ENCODE measurements around the gene NKX2-4.

NKX2-4 gene

DNA sequence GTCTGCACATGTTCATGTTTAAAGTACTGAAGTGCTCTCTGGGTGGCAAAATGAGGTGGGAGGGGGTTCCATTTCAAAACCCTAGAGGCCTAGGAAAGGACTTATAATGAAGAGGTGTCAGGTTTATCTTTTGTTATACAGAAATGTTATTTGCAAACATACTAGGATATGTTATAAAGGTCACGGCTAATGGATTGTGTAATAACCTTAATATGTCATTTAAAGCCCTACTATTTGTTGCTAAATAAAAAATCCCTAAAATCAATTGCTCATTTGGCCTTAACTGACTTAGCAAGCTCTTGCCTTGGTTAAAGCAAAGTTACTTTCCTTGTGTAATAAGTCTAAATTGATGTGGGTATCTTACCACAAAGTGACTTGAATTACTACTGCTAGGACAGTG lies 8.8 kb downstream of the NKX2-4 start:
- Histone ChIP-seq H3K4me1 (ENCODE audit: control extremely low read depth in 1 of 4, control insufficient read depth in 4 of 4, insufficient read depth in 4 of 4, low read length in 3 of 4) (peaks cover 0 to 5% (median 4%) of the 10 kb centered on the region in 4 experiments), H3K36me3 (ENCODE audit: control insufficient read depth in 4 of 4, insufficient read depth in 4 of 4, low read length in 3 of 4) (peaks cover 11 to 56% (median 34%) of the 10 kb centered on the region in 4 experiments), H3K27ac (ENCODE audit: insufficient read depth in 1 of 2, low read depth in 1 of 2, low read length in 2 of 2, poor library complexity in 1 of 2, severe bottlenecking in 2 of 2) (no peak overlapping the region), H3K4me3 (ENCODE audit: control insufficient read depth in 1 of 7, extremely low read depth in 1 of 7, insufficient read depth in 4 of 7, low read depth in 2 of 7, low read length in 6 of 7) (no peak overlapping the region), H3K9me3 (ENCODE audit: control extremely low read depth in 1 of 5, control insufficient read depth in 4 of 5, insufficient read depth in 2 of 5, low read depth in 1 of 5, low read length in 4 of 5) (no peaks in the 10 kb centered on the region), H3K27me3 (replicated peaks in 2 of 5; ENCODE audit: control insufficient read depth in 4 of 5, insufficient read depth in 5 of 5, low read length in 4 of 5) (peaks cover 8 to 35% (median 23%) of the 10 kb centered on the region in 5 experiments)
- POLR2A ChIA-PET, result no interaction called here
- CTCF ChIA-PET, result no interaction called here
- no peak for DNase-seq
- whole genome bisulfite sequencing (ENCODE audit: insufficient coverage), result no CpG with 5 or more reads among the region's 1 CpG

DNA sequence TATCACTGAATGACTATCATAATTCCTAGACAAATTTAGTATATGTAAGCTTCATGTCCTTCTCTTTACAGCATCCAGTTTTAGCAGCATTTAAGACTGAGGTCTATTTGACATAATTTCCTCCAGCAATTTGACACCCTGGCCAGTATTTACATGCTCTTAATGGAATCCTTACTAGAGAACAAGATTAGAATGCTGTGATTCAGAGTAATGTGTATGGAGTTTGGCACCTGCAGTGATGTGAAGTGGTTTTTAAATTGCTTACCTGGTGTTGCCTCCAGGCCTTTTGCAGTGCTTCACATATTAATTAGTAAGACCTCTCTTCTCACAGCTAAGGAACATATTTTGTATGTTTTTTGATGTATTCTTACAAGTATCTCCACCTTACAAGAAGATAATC lies 9.8 kb downstream of the NKX2-4 start:
- no peak overlapping the region for H3K4me3 ChIP-seq (ENCODE audit: control insufficient read depth in 1 of 7, extremely low read depth in 1 of 7, insufficient read depth in 4 of 7, low read depth in 2 of 7, low read length in 6 of 7)
- ChIA-PET CTCF (no interaction called here), POLR2A (no interaction called here)
- no peak for DNase-seq
- peaks cover 5 to 24% (median 14%) of the 10 kb centered on the region in 5 experiments for H3K27me3 ChIP-seq (replicated peaks in 2 of 5; ENCODE audit: control insufficient read depth in 4 of 5, insufficient read depth in 5 of 5, low read length in 4 of 5)
- no peaks in the 10 kb centered on the region for H3K9me3 ChIP-seq (ENCODE audit: control extremely low read depth in 1 of 5, control insufficient read depth in 4 of 5, insufficient read depth in 2 of 5, low read depth in 1 of 5, low read length in 4 of 5)
- H3K4me1 ChIP-seq (ENCODE audit: control extremely low read depth in 1 of 4, control insufficient read depth in 4 of 4, insufficient read depth in 4 of 4, low read length in 3 of 4), result peaks cover 0 to 5% (median 4%) of the 10 kb centered on the region in 4 experiments
- H3K36me3 ChIP-seq (ENCODE audit: control insufficient read depth in 4 of 4, insufficient read depth in 4 of 4, low read length in 3 of 4), result peaks cover 11 to 66% (median 38%) of the 10 kb centered on the region in 4 experiments
- no peak overlapping the region for H3K27ac ChIP-seq (ENCODE audit: insufficient read depth in 1 of 2, low read depth in 1 of 2, low read length in 2 of 2, poor library complexity in 1 of 2, severe bottlenecking in 2 of 2)

DNA sequence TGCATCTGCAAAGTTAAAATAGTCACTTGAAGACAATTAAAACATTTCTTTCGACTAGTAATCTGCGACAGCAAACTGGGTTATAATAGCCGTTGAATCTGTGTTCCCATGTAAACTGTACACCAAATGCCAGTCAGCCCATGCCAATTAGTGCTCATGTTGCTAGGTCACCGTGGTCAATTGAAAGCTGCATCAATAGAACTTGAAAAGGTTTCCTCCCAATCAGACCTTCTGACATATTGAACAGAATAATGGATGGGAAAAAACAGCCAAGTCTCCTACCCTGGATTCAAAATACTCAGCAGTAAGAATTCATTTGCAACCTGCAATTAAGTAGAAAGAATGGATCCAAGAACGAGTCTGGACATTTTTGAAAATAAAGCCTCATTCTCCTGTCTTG lies 11.2 kb downstream of the NKX2-4 start:
- CTCF ChIA-PET, result no interaction called here
- no peak for DNase-seq
- peaks cover 11 to 79% (median 44%) of the 10 kb centered on the region in 4 experiments for H3K36me3 ChIP-seq (ENCODE audit: control insufficient read depth in 4 of 4, insufficient read depth in 4 of 4, low read length in 3 of 4)

DNA sequence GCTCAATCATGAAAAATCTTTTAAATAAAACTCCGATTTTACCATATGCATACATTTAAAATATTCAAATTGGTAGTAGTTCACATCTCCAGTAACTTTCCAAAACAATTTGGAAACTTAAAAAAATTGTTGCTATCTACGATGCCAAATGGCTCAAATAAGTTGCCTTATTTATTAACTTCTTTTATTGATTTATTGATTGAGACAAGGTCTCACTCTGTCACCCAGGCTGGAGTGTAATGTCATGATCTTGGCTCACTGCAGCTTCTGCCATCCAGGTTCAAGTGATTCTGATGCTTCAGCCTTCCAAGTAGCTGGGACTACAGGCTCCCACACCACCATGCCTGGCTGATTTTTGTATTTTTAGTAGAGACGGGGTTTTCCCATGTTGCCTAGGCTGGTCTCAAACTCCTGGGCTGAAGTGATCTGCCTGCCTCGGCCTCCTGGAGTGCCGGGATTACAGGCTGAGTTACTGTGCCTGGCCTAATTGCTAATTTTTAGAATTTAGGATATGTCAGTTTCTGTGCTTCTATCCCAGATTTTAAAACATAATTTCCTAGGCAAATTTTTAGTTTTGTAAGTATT lies 12.9 kb downstream of the NKX2-4 start:
- ChIA-PET POLR2A (no interaction called here), CTCF (interaction anchor here (1.1 kb wide), 1 partner anchor 41 kb away, joined by 3 read pairs; no protein-coding TSS in a partner anchor)
- Histone ChIP-seq H3K4me3 (ENCODE audit: control insufficient read depth in 1 of 7, extremely low read depth in 1 of 7, insufficient read depth in 4 of 7, low read depth in 2 of 7, low read length in 6 of 7) (no peak overlapping the region), H3K36me3 (ENCODE audit: control insufficient read depth in 4 of 4, insufficient read depth in 4 of 4, low read length in 3 of 4) (peaks cover 20 to 80% (median 48%) of the 10 kb centered on the region in 4 experiments), H3K4me1 (ENCODE audit: control extremely low read depth in 1 of 4, control insufficient read depth in 4 of 4, insufficient read depth in 4 of 4, low read length in 3 of 4) (no peaks in the 10 kb centered on the region), H3K9me3 (ENCODE audit: control extremely low read depth in 1 of 5, control insufficient read depth in 4 of 5, insufficient read depth in 2 of 5, low read depth in 1 of 5, low read length in 4 of 5) (no peaks in the 10 kb centered on the region), H3K27me3 (replicated peaks in 2 of 5; ENCODE audit: control insufficient read depth in 4 of 5, insufficient read depth in 5 of 5, low read length in 4 of 5) (peaks cover 0 to 1% (median 0%) of the 10 kb centered on the region in 5 experiments), H3K27ac (ENCODE audit: insufficient read depth in 1 of 2, low read depth in 1 of 2, low read length in 2 of 2, poor library complexity in 1 of 2, severe bottlenecking in 2 of 2) (no peak overlapping the region)
- no peak for DNase-seq
- 100% methylated on average over 1 of the region's 5 CpGs for WGBS (ENCODE audit: insufficient coverage)

More for the DNA sequence above, 11.2 kb downstream of the NKX2-4 start:
- POLR2A ChIA-PET, result no interaction called here
- H3K9me3 ChIP-seq (ENCODE audit: control extremely low read depth in 1 of 5, control insufficient read depth in 4 of 5, insufficient read depth in 2 of 5, low read depth in 1 of 5, low read length in 4 of 5), result no peaks in the 10 kb centered on the region
- H3K27ac ChIP-seq (ENCODE audit: insufficient read depth in 1 of 2, low read depth in 1 of 2, low read length in 2 of 2, poor library complexity in 1 of 2, severe bottlenecking in 2 of 2), result no peak overlapping the region
- 100% methylated on average over 4 of the region's 5 CpGs for WGBS (ENCODE audit: insufficient coverage)
- no peak overlapping the region for H3K4me3 ChIP-seq (ENCODE audit: control insufficient read depth in 1 of 7, extremely low read depth in 1 of 7, insufficient read depth in 4 of 7, low read depth in 2 of 7, low read length in 6 of 7)
- peaks cover 0 to 10% (median 5%) of the 10 kb centered on the region in 5 experiments for H3K27me3 ChIP-seq (replicated peaks in 2 of 5; ENCODE audit: control insufficient read depth in 4 of 5, insufficient read depth in 5 of 5, low read length in 4 of 5)
- no peaks in the 10 kb centered on the region for H3K4me1 ChIP-seq (ENCODE audit: control extremely low read depth in 1 of 4, control insufficient read depth in 4 of 4, insufficient read depth in 4 of 4, low read length in 3 of 4)

DNA sequence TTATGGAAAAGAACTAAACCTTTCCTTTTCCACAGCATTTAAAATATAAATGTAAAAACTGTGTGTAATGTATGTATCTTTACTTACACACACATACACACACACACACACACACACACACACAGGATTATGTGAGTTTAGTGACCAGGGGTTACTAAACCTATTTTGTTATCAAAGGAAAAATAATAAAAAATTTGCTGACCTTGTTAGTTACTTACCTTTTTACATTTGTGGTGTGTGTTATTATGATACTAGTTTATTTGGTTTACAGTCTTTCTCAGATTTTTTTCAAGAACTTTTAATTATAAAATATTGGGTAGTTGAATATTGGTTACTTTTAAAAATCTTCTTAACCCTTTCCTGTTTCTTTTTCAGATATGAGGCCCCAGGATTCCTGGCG lies 15.7 kb downstream of the NKX2-4 start:
- ChIA-PET CTCF (interaction anchor here (1.4 kb wide), 1 partner anchor 10 kb away, joined by 6 read pairs; no protein-coding TSS in a partner anchor), POLR2A (no interaction called here)
- no CpG with 5 or more reads among the region's 1 CpG for WGBS (ENCODE audit: insufficient coverage)
- H3K9me3 ChIP-seq (ENCODE audit: control extremely low read depth in 1 of 5, control insufficient read depth in 4 of 5, insufficient read depth in 2 of 5, low read depth in 1 of 5, low read length in 4 of 5), result no peaks in the 10 kb centered on the region
- no peak overlapping the region for H3K27ac ChIP-seq (ENCODE audit: insufficient read depth in 1 of 2, low read depth in 1 of 2, low read length in 2 of 2, poor library complexity in 1 of 2, severe bottlenecking in 2 of 2)
- H3K4me3 ChIP-seq (ENCODE audit: control insufficient read depth in 1 of 7, extremely low read depth in 1 of 7, insufficient read depth in 4 of 7, low read depth in 2 of 7, low read length in 6 of 7), result no peak overlapping the region
- no peak for DNase-seq
- no peaks in the 10 kb centered on the region for H3K27me3 ChIP-seq (replicated peaks in 2 of 5; ENCODE audit: control insufficient read depth in 4 of 5, insufficient read depth in 5 of 5, low read length in 4 of 5)
- H3K36me3 ChIP-seq (ENCODE audit: control insufficient read depth in 4 of 4, insufficient read depth in 4 of 4, low read length in 3 of 4), result peaks cover 19 to 65% (median 44%) of the 10 kb centered on the region in 4 experiments
- H3K4me1 ChIP-seq (ENCODE audit: control extremely low read depth in 1 of 4, control insufficient read depth in 4 of 4, insufficient read depth in 4 of 4, low read length in 3 of 4), result no peaks in the 10 kb centered on the region

DNA sequence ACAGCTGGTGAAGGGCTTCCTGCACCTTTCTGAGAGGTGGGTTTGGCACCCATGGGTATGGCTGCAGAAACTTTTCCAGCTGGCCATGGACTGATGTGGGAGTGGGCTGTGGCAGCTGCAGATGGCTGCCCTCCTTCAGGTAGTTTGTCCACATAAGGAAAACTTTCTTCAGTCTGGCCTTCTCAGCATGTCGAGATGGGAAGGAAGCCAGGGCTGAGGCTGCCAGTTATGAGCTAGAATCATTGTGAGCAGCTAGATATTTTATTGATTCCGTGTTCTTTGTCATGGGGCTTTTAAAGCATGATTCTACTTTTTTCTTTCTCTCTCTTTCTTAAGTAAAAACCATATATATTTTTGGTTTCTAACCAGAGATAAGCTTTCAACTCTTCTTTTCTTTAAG lies 16.6 kb downstream of the NKX2-4 start:
- POLR2A ChIA-PET, result no interaction called here
- Histone ChIP-seq H3K9me3 (ENCODE audit: control extremely low read depth in 1 of 5, control insufficient read depth in 4 of 5, insufficient read depth in 2 of 5, low read depth in 1 of 5, low read length in 4 of 5) (no peaks in the 10 kb centered on the region), H3K27ac (ENCODE audit: insufficient read depth in 1 of 2, low read depth in 1 of 2, low read length in 2 of 2, poor library complexity in 1 of 2, severe bottlenecking in 2 of 2) (no peak overlapping the region), H3K27me3 (replicated peaks in 2 of 5; ENCODE audit: control insufficient read depth in 4 of 5, insufficient read depth in 5 of 5, low read length in 4 of 5) (no peaks in the 10 kb centered on the region), H3K4me3 (ENCODE audit: control insufficient read depth in 1 of 7, extremely low read depth in 1 of 7, insufficient read depth in 4 of 7, low read depth in 2 of 7, low read length in 6 of 7) (no peak overlapping the region), H3K36me3 (ENCODE audit: control insufficient read depth in 4 of 4, insufficient read depth in 4 of 4, low read length in 3 of 4) (peaks cover 17 to 62% (median 39%) of the 10 kb centered on the region in 4 experiments), H3K4me1 (ENCODE audit: control extremely low read depth in 1 of 4, control insufficient read depth in 4 of 4, insufficient read depth in 4 of 4, low read length in 3 of 4) (no peaks in the 10 kb centered on the region)
- DNase-seq, result no peak
- CTCF ChIA-PET, result interaction anchor here (1.0 to 1.8 kb wide), 3 partner anchors 9 to 57 kb away, joined by 3 to 4 read pairs (median 4); no protein-coding TSS in a partner anchor
- 100% methylated on average over 1 of the region's 2 CpGs for WGBS (ENCODE audit: insufficient coverage)

DNA sequence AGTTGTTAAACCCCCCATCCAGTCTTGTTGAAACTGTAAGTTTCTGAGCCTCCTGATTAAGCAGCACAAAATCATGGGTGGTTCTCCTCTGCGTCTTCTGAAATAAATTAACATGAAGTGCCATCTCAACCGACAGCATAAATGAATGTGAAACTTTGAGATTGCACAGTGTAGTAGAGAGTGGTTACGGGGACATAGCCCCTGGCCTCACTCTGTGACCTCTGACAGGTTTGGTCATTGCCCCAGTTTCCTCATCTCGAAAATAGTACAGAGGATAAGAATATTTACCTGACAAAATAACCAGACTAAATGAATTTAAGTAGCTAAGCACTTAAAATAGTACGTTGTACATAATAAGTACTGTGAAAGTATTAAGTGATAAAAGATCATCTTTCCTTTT lies 19.1 kb downstream of the NKX2-4 start:
- no peak for DNase-seq
- Histone ChIP-seq H3K4me3 (ENCODE audit: control insufficient read depth in 1 of 7, extremely low read depth in 1 of 7, insufficient read depth in 4 of 7, low read depth in 2 of 7, low read length in 6 of 7) (no peak overlapping the region), H3K4me1 (ENCODE audit: control extremely low read depth in 1 of 4, control insufficient read depth in 4 of 4, insufficient read depth in 4 of 4, low read length in 3 of 4) (no peaks in the 10 kb centered on the region), H3K27me3 (replicated peaks in 2 of 5; ENCODE audit: control insufficient read depth in 4 of 5, insufficient read depth in 5 of 5, low read length in 4 of 5) (no peaks in the 10 kb centered on the region), H3K9me3 (ENCODE audit: control extremely low read depth in 1 of 5, control insufficient read depth in 4 of 5, insufficient read depth in 2 of 5, low read depth in 1 of 5, low read length in 4 of 5) (no peaks in the 10 kb centered on the region), H3K36me3 (ENCODE audit: control insufficient read depth in 4 of 4, insufficient read depth in 4 of 4, low read length in 3 of 4) (peaks cover 15 to 47% (median 26%) of the 10 kb centered on the region in 4 experiments), H3K27ac (ENCODE audit: insufficient read depth in 1 of 2, low read depth in 1 of 2, low read length in 2 of 2, poor library complexity in 1 of 2, severe bottlenecking in 2 of 2) (no peak overlapping the region)
- WGBS (ENCODE audit: insufficient coverage), result no CpG with 5 or more reads among the region's 5 CpGs
- ChIA-PET CTCF (no interaction called here), POLR2A (no interaction called here)

Measured in common myeloid progenitor, CD34-positive (primary cell).